Esophagus muscularis mucosa (tissue), 3 donors: ENCODE data around the gene DNAH11.

Source experiments
- POLR2AphosphoS5 ChIP-seq, 2 donors: sonication (generic); formaldehyde crosslinking; IDR thresholded peaks; one replicate each; pipeline ENCODE4 v1.6.1; 2017; ENCODE audit warnings: antibody characterized with exemption in 2 of 2
- TF ChIP-seq, protein P1 (sequence below), 3 experiments: fragments of 200-600 bp in 2 of 3; fragments of 450-650 bp in 1 of 3; sonication (generic) in 2 of 3; IDR thresholded peaks; one replicate each; pipeline ENCODE4 v1.5.1; 2017 to 2019; ENCODE audit warnings: antibody characterized with exemption in 3 of 3, mild to moderate bottlenecking in 2 of 3, moderate library complexity in 1 of 3

DNA sequence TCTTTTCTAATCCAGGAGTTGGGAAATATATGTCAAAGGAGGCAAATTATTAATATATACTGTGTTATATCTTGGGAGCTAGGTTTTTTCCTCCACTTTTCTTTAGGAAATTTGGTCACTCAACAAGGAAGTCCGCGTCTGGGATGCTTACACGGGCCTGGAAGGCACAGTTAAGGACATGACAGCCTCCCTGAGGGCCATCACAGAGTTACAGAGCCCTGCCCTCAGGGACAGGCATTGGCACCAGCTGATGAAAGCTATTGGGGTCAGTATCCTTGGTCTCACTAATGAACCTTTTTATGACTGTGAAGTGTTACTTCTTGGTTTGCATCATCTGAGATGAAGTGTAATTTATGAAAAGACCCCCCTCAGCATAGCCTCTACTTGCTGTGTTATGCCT lies 74.7 kb downstream of the DNAH11 start:
- no peak for TF ChIP-seq POLR2AphosphoS5 (IDR thresholded peaks at IDR 0.05)
- TF ChIP-seq, protein P1, sequence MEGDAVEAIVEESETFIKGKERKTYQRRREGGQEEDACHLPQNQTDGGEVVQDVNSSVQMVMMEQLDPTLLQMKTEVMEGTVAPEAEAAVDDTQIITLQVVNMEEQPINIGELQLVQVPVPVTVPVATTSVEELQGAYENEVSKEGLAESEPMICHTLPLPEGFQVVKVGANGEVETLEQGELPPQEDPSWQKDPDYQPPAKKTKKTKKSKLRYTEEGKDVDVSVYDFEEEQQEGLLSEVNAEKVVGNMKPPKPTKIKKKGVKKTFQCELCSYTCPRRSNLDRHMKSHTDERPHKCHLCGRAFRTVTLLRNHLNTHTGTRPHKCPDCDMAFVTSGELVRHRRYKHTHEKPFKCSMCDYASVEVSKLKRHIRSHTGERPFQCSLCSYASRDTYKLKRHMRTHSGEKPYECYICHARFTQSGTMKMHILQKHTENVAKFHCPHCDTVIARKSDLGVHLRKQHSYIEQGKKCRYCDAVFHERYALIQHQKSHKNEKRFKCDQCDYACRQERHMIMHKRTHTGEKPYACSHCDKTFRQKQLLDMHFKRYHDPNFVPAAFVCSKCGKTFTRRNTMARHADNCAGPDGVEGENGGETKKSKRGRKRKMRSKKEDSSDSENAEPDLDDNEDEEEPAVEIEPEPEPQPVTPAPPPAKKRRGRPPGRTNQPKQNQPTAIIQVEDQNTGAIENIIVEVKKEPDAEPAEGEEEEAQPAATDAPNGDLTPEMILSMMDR (IDR thresholded peaks at IDR 0.05): no peak
